WTC11 (cell line): Measurements from ENCODE around the gene GFOD1. TPM values are rescaled to one million over a fixed set of nuclear protein-coding genes. Genes with fewer than 3 reads are reported as not detected.

Experiments used
- CREM ChIP-seq: sonication (generic); formaldehyde crosslinking; IDR thresholded peaks from 2 replicates; pipeline ENCODE4 v1.8.1; 2022; ENCODE audit warnings: mild to moderate bottlenecking, missing genetic modification reagents, moderate library complexity
- ELF4 ChIP-seq: sonication (generic); formaldehyde crosslinking; IDR thresholded peaks from 2 replicates; pipeline ENCODE4 v1.8.1; 2022; ENCODE audit warnings: low read depth, mild to moderate bottlenecking, moderate library complexity, missing genetic modification reagents
- ETV6 ChIP-seq: sonication (generic); formaldehyde crosslinking; IDR thresholded peaks from 2 replicates; pipeline ENCODE4 v1.8.1; 2022; ENCODE audit warnings: mild to moderate bottlenecking, missing genetic modification reagents
- FOXP1 ChIP-seq: sonication (generic); formaldehyde crosslinking; IDR thresholded peaks from 2 replicates; pipeline ENCODE4 v1.8.0; 2022; ENCODE audit warnings: missing genetic modification reagents, mild to moderate bottlenecking, moderate library complexity, borderline replicate concordance
- GRHL2 ChIP-seq: fragments of 250-450 bp; sonication (Bioruptor Pico); IDR thresholded peaks from 2 replicates; pipeline ENCODE4 v1.8.0; 2022; ENCODE audit warnings: mild to moderate bottlenecking, moderate library complexity; ENCODE audit not compliant: insufficient replicate concordance, severe bottlenecking
- HMGA2 ChIP-seq: fragments of 250-450 bp; sonication (Bioruptor Pico); IDR thresholded peaks from 2 replicates; pipeline ENCODE4 v1.4.0; 2021; ENCODE audit warnings: mild to moderate bottlenecking, moderate library complexity
- JAZF1 ChIP-seq: fragments of 250-450 bp; sonication (Bioruptor Pico); IDR thresholded peaks from 2 replicates; pipeline ENCODE4 v1.9.0; 2021; ENCODE audit warnings: moderate library complexity, mild to moderate bottlenecking, inconsistent platforms
- JUN ChIP-seq: sonication (generic); formaldehyde crosslinking; IDR thresholded peaks from 2 replicates; pipeline ENCODE4 v1.8.0; 2023; ENCODE audit warnings: mild to moderate bottlenecking, missing genetic modification reagents
- MXD4 ChIP-seq: fragments of 250-450 bp; sonication (Bioruptor Pico); IDR thresholded peaks from 2 replicates; pipeline ENCODE4 v1.8.0; 2021; ENCODE audit warnings: mild to moderate bottlenecking, moderate library complexity, borderline replicate concordance
- NFE2L1 ChIP-seq: sonication (generic); formaldehyde crosslinking; IDR thresholded peaks from 2 replicates; pipeline ENCODE4 v1.8.1; 2023; ENCODE audit warnings: missing genetic modification reagents
- NR2C2 ChIP-seq: sonication (generic); formaldehyde crosslinking; IDR thresholded peaks from 2 replicates; pipeline ENCODE4 v1.8.0; 2022; ENCODE audit warnings: mild to moderate bottlenecking, missing genetic modification reagents
- ZBTB21 ChIP-seq: sonication (generic); formaldehyde crosslinking; IDR thresholded peaks from 2 replicates; pipeline ENCODE4 v1.8.1; 2023; ENCODE audit warnings: mild to moderate bottlenecking, missing genetic modification reagents, borderline replicate concordance
- ZNF263 ChIP-seq: sonication (generic); formaldehyde crosslinking; IDR thresholded peaks from 2 replicates; pipeline ENCODE4 v1.8.1; 2022; ENCODE audit warnings: low read depth, mild to moderate bottlenecking, moderate library complexity, missing genetic modification reagents
- ZNF317 ChIP-seq: sonication (generic); formaldehyde crosslinking; IDR thresholded peaks from 2 replicates; pipeline ENCODE4 v1.8.1; 2023; ENCODE audit warnings: low read depth, mild to moderate bottlenecking, moderate library complexity, missing genetic modification reagents, borderline replicate concordance
- total RNA-seq: library from RNA; stranded (reverse); gene quantifications from 3 replicates; pipeline ENCODE4 v1.2.3, GENCODE V29; 2021
- TF ChIP-seq, protein P1 (sequence below): fragments of 250-450 bp; sonication (Bioruptor Pico); IDR thresholded peaks from 2 replicates; pipeline ENCODE4 v1.9.0; 2021; ENCODE audit warnings: mild to moderate bottlenecking
- TF ChIP-seq, protein P2 (sequence below): sonication (generic); formaldehyde crosslinking; conservative IDR thresholded peaks from 2 replicates; pipeline ENCODE4 v1.8.1; 2023; ENCODE audit warnings: mild to moderate bottlenecking, low read depth, missing genetic modification reagents, moderate library complexity
- TF ChIP-seq, protein P3 (sequence below): sonication (generic); formaldehyde crosslinking; IDR thresholded peaks from 2 replicates; pipeline ENCODE4 v1.8.1; 2022; ENCODE audit warnings: low read depth, mild to moderate bottlenecking, moderate library complexity, missing genetic modification reagents, borderline replicate concordance
- TF ChIP-seq, protein P4 (sequence below): sonication (generic); formaldehyde crosslinking; IDR thresholded peaks from 2 replicates; pipeline ENCODE4 v1.8.1; 2022; ENCODE audit warnings: mild to moderate bottlenecking, missing genetic modification reagents, moderate library complexity, borderline replicate concordance
- TF ChIP-seq, protein P5 (sequence below): sonication (generic); formaldehyde crosslinking; IDR thresholded peaks from 2 replicates; pipeline ENCODE4 v1.8.0; 2023; ENCODE audit warnings: missing genetic modification reagents, mild to moderate bottlenecking, borderline replicate concordance
- TF ChIP-seq, protein P6 (sequence below): sonication (generic); formaldehyde crosslinking; IDR thresholded peaks from 2 replicates; pipeline ENCODE4 v1.8.0; 2022; ENCODE audit warnings: mild to moderate bottlenecking, missing genetic modification reagents
- TF ChIP-seq, protein P7 (sequence below): sonication (generic); formaldehyde crosslinking; IDR thresholded peaks from 2 replicates; pipeline ENCODE4 v1.8.1; 2023; ENCODE audit warnings: mild to moderate bottlenecking, missing genetic modification reagents
- TF ChIP-seq, protein P8 (sequence below): fragments of 250-450 bp; sonication (Bioruptor Pico); IDR thresholded peaks from 2 replicates; pipeline ENCODE4 v1.9.0; 2021; ENCODE audit warnings: mild to moderate bottlenecking

GFOD1 gene
- total RNA-seq, 1 experiment from 2014 or later, result 8.5 TPM

DNA sequence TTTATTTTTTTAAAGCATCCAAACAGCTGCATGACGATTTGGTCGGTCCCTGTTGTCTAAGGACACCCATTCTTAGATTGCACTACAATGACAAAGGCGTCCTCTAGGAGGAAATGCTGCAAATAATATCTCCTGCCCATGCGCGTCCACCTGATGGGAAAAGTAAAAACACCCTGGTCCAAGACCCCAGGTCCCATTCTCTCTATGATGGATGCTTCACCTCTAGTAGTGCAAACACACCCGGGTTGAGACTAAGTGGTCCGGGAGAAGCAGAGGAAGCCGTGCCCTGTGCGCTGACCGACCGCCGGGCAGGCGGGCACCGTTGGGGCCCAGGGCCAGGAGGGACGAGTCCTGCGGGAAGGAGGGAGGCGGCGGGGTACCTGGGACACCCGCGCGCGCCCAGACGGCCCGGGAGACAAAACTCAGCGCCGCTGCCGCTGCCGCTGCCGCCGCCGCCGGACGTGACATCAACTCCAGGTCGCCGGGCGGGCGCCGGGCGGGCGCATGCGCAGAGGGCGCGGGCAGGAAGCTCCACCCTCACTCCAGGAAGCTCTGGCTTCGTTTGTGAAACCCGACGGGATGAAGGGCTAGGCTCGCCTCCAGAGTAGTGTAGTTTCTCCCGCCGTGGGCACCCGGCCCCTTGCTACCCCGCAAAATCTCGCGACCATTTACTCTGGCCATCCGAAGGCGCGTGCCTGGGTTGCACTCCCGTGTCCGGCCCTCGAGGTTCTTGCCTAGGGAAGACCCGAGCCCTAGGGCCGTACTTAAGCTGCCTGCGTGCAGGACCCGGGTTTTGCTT, 159.1 kb downstream of the GFOD1 start, which contains the start of gene TBC1D7 (continued):
- TF ChIP-seq, protein P1, sequence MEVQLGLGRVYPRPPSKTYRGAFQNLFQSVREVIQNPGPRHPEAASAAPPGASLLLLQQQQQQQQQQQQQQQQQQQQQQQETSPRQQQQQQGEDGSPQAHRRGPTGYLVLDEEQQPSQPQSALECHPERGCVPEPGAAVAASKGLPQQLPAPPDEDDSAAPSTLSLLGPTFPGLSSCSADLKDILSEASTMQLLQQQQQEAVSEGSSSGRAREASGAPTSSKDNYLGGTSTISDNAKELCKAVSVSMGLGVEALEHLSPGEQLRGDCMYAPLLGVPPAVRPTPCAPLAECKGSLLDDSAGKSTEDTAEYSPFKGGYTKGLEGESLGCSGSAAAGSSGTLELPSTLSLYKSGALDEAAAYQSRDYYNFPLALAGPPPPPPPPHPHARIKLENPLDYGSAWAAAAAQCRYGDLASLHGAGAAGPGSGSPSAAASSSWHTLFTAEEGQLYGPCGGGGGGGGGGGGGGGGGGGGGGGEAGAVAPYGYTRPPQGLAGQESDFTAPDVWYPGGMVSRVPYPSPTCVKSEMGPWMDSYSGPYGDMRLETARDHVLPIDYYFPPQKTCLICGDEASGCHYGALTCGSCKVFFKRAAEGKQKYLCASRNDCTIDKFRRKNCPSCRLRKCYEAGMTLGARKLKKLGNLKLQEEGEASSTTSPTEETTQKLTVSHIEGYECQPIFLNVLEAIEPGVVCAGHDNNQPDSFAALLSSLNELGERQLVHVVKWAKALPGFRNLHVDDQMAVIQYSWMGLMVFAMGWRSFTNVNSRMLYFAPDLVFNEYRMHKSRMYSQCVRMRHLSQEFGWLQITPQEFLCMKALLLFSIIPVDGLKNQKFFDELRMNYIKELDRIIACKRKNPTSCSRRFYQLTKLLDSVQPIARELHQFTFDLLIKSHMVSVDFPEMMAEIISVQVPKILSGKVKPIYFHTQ (CRISPR knock-in tag), result no peak
- peak; percentile 91 for TF ChIP-seq CREM (CRISPR knock-in tag)
- TF ChIP-seq, protein P2, sequence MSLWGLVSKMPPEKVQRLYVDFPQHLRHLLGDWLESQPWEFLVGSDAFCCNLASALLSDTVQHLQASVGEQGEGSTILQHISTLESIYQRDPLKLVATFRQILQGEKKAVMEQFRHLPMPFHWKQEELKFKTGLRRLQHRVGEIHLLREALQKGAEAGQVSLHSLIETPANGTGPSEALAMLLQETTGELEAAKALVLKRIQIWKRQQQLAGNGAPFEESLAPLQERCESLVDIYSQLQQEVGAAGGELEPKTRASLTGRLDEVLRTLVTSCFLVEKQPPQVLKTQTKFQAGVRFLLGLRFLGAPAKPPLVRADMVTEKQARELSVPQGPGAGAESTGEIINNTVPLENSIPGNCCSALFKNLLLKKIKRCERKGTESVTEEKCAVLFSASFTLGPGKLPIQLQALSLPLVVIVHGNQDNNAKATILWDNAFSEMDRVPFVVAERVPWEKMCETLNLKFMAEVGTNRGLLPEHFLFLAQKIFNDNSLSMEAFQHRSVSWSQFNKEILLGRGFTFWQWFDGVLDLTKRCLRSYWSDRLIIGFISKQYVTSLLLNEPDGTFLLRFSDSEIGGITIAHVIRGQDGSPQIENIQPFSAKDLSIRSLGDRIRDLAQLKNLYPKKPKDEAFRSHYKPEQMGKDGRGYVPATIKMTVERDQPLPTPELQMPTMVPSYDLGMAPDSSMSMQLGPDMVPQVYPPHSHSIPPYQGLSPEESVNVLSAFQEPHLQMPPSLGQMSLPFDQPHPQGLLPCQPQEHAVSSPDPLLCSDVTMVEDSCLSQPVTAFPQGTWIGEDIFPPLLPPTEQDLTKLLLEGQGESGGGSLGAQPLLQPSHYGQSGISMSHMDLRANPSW, result no peak
- TF ChIP-seq ZBTB21 (CRISPR knock-in tag), result no peak
- no peak for TF ChIP-seq ZNF317
- TF ChIP-seq, protein P3, sequence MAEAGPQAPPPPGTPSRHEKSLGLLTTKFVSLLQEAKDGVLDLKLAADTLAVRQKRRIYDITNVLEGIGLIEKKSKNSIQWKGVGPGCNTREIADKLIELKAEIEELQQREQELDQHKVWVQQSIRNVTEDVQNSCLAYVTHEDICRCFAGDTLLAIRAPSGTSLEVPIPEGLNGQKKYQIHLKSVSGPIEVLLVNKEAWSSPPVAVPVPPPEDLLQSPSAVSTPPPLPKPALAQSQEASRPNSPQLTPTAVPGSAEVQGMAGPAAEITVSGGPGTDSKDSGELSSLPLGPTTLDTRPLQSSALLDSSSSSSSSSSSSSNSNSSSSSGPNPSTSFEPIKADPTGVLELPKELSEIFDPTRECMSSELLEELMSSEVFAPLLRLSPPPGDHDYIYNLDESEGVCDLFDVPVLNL (CRISPR knock-in tag), result no peak
- TF ChIP-seq JAZF1 (CRISPR knock-in tag), result no peak
- no peak for TF ChIP-seq GRHL2 (CRISPR knock-in tag)
- no peak for TF ChIP-seq NR2C2 (CRISPR knock-in tag)
- TF ChIP-seq NFE2L1 (CRISPR knock-in tag), result 0 out of 2 replicates have a peak, but pooled peaks have one; percentile 28
- TF ChIP-seq, protein P4, sequence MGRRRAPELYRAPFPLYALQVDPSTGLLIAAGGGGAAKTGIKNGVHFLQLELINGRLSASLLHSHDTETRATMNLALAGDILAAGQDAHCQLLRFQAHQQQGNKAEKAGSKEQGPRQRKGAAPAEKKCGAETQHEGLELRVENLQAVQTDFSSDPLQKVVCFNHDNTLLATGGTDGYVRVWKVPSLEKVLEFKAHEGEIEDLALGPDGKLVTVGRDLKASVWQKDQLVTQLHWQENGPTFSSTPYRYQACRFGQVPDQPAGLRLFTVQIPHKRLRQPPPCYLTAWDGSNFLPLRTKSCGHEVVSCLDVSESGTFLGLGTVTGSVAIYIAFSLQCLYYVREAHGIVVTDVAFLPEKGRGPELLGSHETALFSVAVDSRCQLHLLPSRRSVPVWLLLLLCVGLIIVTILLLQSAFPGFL (CRISPR knock-in tag), result no peak
- no peak for TF ChIP-seq JUN (CRISPR knock-in tag)
- no peak for TF ChIP-seq ELF4 (CRISPR knock-in tag)
- TF ChIP-seq, protein P5, sequence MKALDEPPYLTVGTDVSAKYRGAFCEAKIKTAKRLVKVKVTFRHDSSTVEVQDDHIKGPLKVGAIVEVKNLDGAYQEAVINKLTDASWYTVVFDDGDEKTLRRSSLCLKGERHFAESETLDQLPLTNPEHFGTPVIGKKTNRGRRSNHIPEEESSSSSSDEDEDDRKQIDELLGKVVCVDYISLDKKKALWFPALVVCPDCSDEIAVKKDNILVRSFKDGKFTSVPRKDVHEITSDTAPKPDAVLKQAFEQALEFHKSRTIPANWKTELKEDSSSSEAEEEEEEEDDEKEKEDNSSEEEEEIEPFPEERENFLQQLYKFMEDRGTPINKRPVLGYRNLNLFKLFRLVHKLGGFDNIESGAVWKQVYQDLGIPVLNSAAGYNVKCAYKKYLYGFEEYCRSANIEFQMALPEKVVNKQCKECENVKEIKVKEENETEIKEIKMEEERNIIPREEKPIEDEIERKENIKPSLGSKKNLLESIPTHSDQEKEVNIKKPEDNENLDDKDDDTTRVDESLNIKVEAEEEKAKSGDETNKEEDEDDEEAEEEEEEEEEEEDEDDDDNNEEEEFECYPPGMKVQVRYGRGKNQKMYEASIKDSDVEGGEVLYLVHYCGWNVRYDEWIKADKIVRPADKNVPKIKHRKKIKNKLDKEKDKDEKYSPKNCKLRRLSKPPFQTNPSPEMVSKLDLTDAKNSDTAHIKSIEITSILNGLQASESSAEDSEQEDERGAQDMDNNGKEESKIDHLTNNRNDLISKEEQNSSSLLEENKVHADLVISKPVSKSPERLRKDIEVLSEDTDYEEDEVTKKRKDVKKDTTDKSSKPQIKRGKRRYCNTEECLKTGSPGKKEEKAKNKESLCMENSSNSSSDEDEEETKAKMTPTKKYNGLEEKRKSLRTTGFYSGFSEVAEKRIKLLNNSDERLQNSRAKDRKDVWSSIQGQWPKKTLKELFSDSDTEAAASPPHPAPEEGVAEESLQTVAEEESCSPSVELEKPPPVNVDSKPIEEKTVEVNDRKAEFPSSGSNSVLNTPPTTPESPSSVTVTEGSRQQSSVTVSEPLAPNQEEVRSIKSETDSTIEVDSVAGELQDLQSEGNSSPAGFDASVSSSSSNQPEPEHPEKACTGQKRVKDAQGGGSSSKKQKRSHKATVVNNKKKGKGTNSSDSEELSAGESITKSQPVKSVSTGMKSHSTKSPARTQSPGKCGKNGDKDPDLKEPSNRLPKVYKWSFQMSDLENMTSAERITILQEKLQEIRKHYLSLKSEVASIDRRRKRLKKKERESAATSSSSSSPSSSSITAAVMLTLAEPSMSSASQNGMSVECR (CRISPR knock-in tag), result 0 out of 2 replicates have a peak, but pooled peaks have one; percentile 29
- TF ChIP-seq ETV6 (CRISPR knock-in tag), result peak; percentile 41; the same call in 1 of the 2 replicates
- TF ChIP-seq, protein P6, sequence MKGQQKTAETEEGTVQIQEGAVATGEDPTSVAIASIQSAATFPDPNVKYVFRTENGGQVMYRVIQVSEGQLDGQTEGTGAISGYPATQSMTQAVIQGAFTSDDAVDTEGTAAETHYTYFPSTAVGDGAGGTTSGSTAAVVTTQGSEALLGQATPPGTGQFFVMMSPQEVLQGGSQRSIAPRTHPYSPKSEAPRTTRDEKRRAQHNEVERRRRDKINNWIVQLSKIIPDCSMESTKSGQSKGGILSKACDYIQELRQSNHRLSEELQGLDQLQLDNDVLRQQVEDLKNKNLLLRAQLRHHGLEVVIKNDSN (CRISPR knock-in tag), result 0 out of 2 replicates have a peak, but pooled peaks have one; percentile 5
- TF ChIP-seq MXD4 (CRISPR knock-in tag), result no peak
- peak; percentile 55; the same call in 1 of the 2 replicates for TF ChIP-seq FOXP1
- TF ChIP-seq ZNF263, result peak; percentile 54; the same call in 1 of the 2 replicates
- TF ChIP-seq, protein P7, sequence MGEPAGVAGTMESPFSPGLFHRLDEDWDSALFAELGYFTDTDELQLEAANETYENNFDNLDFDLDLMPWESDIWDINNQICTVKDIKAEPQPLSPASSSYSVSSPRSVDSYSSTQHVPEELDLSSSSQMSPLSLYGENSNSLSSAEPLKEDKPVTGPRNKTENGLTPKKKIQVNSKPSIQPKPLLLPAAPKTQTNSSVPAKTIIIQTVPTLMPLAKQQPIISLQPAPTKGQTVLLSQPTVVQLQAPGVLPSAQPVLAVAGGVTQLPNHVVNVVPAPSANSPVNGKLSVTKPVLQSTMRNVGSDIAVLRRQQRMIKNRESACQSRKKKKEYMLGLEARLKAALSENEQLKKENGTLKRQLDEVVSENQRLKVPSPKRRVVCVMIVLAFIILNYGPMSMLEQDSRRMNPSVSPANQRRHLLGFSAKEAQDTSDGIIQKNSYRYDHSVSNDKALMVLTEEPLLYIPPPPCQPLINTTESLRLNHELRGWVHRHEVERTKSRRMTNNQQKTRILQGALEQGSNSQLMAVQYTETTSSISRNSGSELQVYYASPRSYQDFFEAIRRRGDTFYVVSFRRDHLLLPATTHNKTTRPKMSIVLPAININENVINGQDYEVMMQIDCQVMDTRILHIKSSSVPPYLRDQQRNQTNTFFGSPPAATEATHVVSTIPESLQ (CRISPR knock-in tag), result no peak
- TF ChIP-seq, protein P8, sequence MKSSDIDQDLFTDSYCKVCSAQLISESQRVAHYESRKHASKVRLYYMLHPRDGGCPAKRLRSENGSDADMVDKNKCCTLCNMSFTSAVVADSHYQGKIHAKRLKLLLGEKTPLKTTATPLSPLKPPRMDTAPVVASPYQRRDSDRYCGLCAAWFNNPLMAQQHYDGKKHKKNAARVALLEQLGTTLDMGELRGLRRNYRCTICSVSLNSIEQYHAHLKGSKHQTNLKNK (CRISPR knock-in tag), result no peak
- no peak for TF ChIP-seq HMGA2
